ENCODE data around the gene ADAMTSL2. TPM values are rescaled to one million over a fixed set of nuclear protein-coding genes. Genes with fewer than 3 reads are reported as not detected.

Gene ADAMTSL2
- polyA plus RNA-seq, 2 of the 4 experiments (the other 2 are of a cell fraction): not detected

- POLR2A ChIA-PET: no interaction called here
- Histone ChIP-seq H3K4me2 (no peak overlapping the region), H3K27ac (no peak overlapping the region), H3K9me3 (no peaks in the 10 kb centered on the region), H3K4me1 (no peaks in the 10 kb centered on the region), H3K4me3 (no peak overlapping the region)
- FAIRE-seq (no peak), DNase-seq (ENCODE audit: low read depth in 1 of 2, low spot score in 1 of 2) (no peak), ATAC-seq (peak in 1 of 2 experiments; percentile 26; a peak in 3 of 6 replicates)
- TF ChIP-seq RFX5 (IDR thresholded peaks at IDR 0.05): no peak
- no peak for TF ChIP-seq RCOR1 (IDR thresholded peaks at IDR 0.05; ENCODE audit: low read depth, low read length)
- no peak for TF ChIP-seq ZNF302 (CRISPR knock-in tag; IDR thresholded peaks at IDR 0.05)
- no peak for TF ChIP-seq ELK1 (IDR thresholded peaks at IDR 0.05; ENCODE audit: low read depth, low read length)
- TF ChIP-seq SREBF2 (IDR thresholded peaks at IDR 0.05): no peak
- TF ChIP-seq PBX3 (IDR thresholded peaks at IDR 0.05): no peak
- TF ChIP-seq CTCF (IDR thresholded peaks at IDR 0.05): no peak
- TF ChIP-seq RAD21 (conservative IDR thresholded peaks at IDR 0.05 in 1 of 2, IDR thresholded peaks at IDR 0.05 in 1 of 2): no peak
- no peak for TF ChIP-seq USF2 (IDR thresholded peaks at IDR 0.05)
- TF ChIP-seq BHLHE40 (IDR thresholded peaks at IDR 0.05; ENCODE audit: low read depth, low read length): no peak
- no peak for TF ChIP-seq NPAS2 (CRISPR knock-in tag; IDR thresholded peaks at IDR 0.05; ENCODE audit: borderline replicate concordance)
- no peak for TF ChIP-seq KDM1A (IDR thresholded peaks at IDR 0.05; ENCODE audit: low read depth)
- no peak for TF ChIP-seq FOXS1 (CRISPR knock-in tag; IDR thresholded peaks at IDR 0.05)
- no peak for TF ChIP-seq HES2 (IDR thresholded peaks at IDR 0.05)
- TF ChIP-seq CHD4 (IDR thresholded peaks at IDR 0.05; ENCODE audit: borderline replicate concordance): no peak
- no peak for TF ChIP-seq CBX8 (IDR thresholded peaks at IDR 0.05)
- no peak for TF ChIP-seq KDM5A (IDR thresholded peaks at IDR 0.05)
- no peak for TF ChIP-seq REST (IDR thresholded peaks at IDR 0.05)
- TF ChIP-seq RARB (CRISPR knock-in tag; IDR thresholded peaks at IDR 0.05): no peak
- TF ChIP-seq EP300 (IDR thresholded peaks at IDR 0.05): no peak
- WGBS (ENCODE audit: missing lambda C conversion rate): 32% methylated on average over 11 of the region's 15 CpGs
- CTCF ChIA-PET: interaction anchor here (0.7 to 1.4 kb wide), 2 partner anchors 21 to 86 kb away, joined by 4 to 5 read pairs; no protein-coding TSS in a partner anchor
These were observed 38.4 kb downstream of the ADAMTSL2 start for GRCh38 chr9:133572821-133573361.
